IPS-18a (cell line): ENCODE results near the gene TSPAN9.

ENCODE experiments used
- H3K27ac ChIP-seq: one replicate; pipeline ENCODE4 v1.5.1; 2013; ENCODE audit warnings: low read length
- H3K27me3 ChIP-seq: one replicate; pipeline ENCODE4 v1.6.1; 2013; ENCODE audit warnings: mild to moderate bottlenecking, low read length; ENCODE audit not compliant: control insufficient read depth, insufficient read depth
- H3K36me3 ChIP-seq: one replicate; pipeline ENCODE4 v1.6.1; 2013; ENCODE audit warnings: low read depth, low read length; ENCODE audit not compliant: control insufficient read depth
- H3K4me1 ChIP-seq: one replicate; pipeline ENCODE4 v1.6.1; 2013; ENCODE audit warnings: low read depth, low read length; ENCODE audit not compliant: control insufficient read depth
- H3K4me3 ChIP-seq: one replicate; pipeline ENCODE4 v1.5.1; 2013; ENCODE audit warnings: low read length
- H3K9ac ChIP-seq: one replicate; pipeline ENCODE4 v1.6.1; 2013; ENCODE audit warnings: mild to moderate bottlenecking, low read length, moderate library complexity
- H3K9me3 ChIP-seq: one replicate; pipeline ENCODE4 v1.6.1; 2013; ENCODE audit warnings: low read depth, low read length; ENCODE audit not compliant: control insufficient read depth

TSPAN9 gene

DNA sequence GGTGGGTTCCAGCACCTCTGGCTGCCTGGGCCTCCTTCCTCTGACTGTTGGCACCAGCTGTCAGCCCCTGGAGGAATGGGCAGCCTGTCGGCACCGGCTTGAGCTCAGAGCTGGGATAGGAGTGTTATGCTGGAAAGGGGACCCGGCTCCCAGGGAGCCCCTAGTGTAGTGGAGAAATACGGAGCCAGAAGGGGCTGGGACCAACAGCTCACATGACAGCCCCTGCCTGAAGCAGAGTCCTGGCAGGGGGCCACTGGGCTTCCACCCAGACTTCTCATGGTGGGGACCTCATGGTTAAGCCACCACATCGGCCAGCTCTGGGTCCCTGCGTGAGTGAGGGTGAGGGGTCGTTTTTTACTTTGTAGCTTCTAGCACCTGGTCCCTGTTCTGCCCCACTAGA is 174.5 kb downstream of the TSPAN9 start:
- Histone ChIP-seq H3K36me3 (no peaks in the 10 kb centered on the region), H3K27me3 (no peaks in the 10 kb centered on the region), H3K9me3 (no peaks in the 10 kb centered on the region), H3K4me3 (no peak overlapping the region), H3K9ac (no peak overlapping the region), H3K4me1 (no peaks in the 10 kb centered on the region), H3K27ac (no peak overlapping the region)

GRCh38 chr12:3252450-3252891 is 175.3 kb downstream of the TSPAN9 start:
- Histone ChIP-seq H3K36me3 (no peaks in the 10 kb centered on the region), H3K9me3 (no peaks in the 10 kb centered on the region), H3K27ac (no peak overlapping the region), H3K4me1 (peaks cover 3% of the 10 kb centered on the region), H3K4me3 (no peak overlapping the region), H3K9ac (no peak overlapping the region), H3K27me3 (no peaks in the 10 kb centered on the region)

DNA sequence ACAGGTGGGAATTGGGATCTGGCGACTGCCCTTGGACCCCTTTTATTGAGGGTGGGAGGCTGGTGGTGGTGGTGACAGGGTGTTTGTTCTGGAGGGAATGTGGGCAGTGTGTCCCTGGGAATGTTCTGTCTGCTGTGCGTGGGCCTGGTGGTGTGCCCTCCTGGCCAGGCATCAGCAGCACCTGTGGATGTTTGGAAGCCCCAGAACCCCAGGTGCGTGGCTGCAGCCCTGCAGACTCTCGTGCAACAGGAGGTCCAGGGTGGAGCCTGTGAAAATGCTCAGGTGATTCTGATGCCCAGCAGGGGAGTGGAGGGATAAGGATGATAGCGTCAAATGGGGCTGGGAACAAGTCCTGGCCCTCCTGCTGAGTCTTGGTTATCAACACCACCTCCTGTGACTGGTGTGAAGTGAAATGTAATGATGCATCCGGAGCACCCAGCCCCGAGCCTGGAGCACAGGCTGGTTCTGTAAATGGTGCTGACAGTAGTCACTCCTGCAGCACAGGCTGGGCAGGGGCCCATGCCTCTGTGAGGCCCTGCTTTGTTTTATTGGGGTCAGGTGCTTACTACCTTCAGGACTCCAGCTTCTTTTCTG is 176.6 kb downstream of the TSPAN9 start:
- H3K36me3 ChIP-seq = no peaks in the 10 kb centered on the region
- no peak overlapping the region for H3K27ac ChIP-seq
- no peak overlapping the region for H3K9ac ChIP-seq
- no peaks in the 10 kb centered on the region for H3K9me3 ChIP-seq
- no peaks in the 10 kb centered on the region for H3K27me3 ChIP-seq
- H3K4me1 ChIP-seq = peaks cover 3% of the 10 kb centered on the region
- no peak overlapping the region for H3K4me3 ChIP-seq

GRCh38 chr12:3255057-3255456 is 177.9 kb downstream of the TSPAN9 start:
- H3K4me3 ChIP-seq = no peak overlapping the region
- H3K36me3 ChIP-seq = no peaks in the 10 kb centered on the region
- H3K27me3 ChIP-seq = no peaks in the 10 kb centered on the region
- H3K4me1 ChIP-seq = peaks cover 3% of the 10 kb centered on the region
- H3K9me3 ChIP-seq = no peaks in the 10 kb centered on the region
- no peak overlapping the region for H3K27ac ChIP-seq
- no peak overlapping the region for H3K9ac ChIP-seq

GRCh38 chr12:3256103-3256631 is 179.0 kb downstream of the TSPAN9 start:
- no peak overlapping the region for H3K9ac ChIP-seq
- no peaks in the 10 kb centered on the region for H3K27me3 ChIP-seq
- no peaks in the 10 kb centered on the region for H3K9me3 ChIP-seq
- no peak overlapping the region for H3K27ac ChIP-seq
- no peak overlapping the region for H3K4me3 ChIP-seq
- H3K4me1 ChIP-seq = peaks cover 3% of the 10 kb centered on the region
- no peaks in the 10 kb centered on the region for H3K36me3 ChIP-seq

GRCh38 chr12:3257411-3257810 is 180.2 kb downstream of the TSPAN9 start:
- Histone ChIP-seq H3K9me3 (no peaks in the 10 kb centered on the region), H3K9ac (no peak overlapping the region), H3K27ac (no peak overlapping the region), H3K27me3 (no peaks in the 10 kb centered on the region), H3K4me1 (peaks cover 3% of the 10 kb centered on the region), H3K4me3 (no peak overlapping the region), H3K36me3 (no peaks in the 10 kb centered on the region)

DNA sequence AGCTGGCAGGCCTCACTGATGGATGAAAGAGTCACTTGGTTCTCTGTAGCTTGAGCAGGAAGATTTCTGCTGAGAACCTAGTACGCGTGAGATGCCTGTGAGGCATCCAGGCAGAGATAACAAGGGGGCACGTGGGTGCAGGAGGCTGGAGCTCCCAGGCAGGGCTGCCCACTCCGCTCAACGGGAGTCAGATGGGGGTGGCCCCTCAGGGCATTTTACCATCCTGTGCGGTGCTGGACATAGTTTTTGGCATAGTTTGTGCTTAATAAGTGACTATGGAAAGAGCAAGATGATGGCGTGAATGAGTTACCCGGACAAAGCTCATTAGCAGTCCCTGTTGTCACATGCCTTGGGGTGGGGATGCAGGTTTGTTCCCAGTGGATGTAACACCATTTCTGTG is 182.8 kb downstream of the TSPAN9 start:
- Histone ChIP-seq H3K9ac (no peak overlapping the region), H3K4me3 (no peak overlapping the region), H3K27me3 (no peaks in the 10 kb centered on the region), H3K27ac (no peak overlapping the region), H3K9me3 (no peaks in the 10 kb centered on the region), H3K36me3 (no peaks in the 10 kb centered on the region), H3K4me1 (peaks cover 3% of the 10 kb centered on the region)

GRCh38 chr12:3261782-3262359 is 184.7 kb downstream of the TSPAN9 start:
- Histone ChIP-seq H3K27me3 (no peaks in the 10 kb centered on the region), H3K9me3 (no peaks in the 10 kb centered on the region), H3K36me3 (no peaks in the 10 kb centered on the region), H3K27ac (no peak overlapping the region), H3K4me1 (peaks cover 3% of the 10 kb centered on the region), H3K9ac (no peak overlapping the region), H3K4me3 (no peak overlapping the region)

- H3K4me3 ChIP-seq = no peak overlapping the region
- H3K4me1 ChIP-seq = no peaks in the 10 kb centered on the region
- H3K27me3 ChIP-seq = no peaks in the 10 kb centered on the region
- no peaks in the 10 kb centered on the region for H3K36me3 ChIP-seq
- H3K9me3 ChIP-seq = no peaks in the 10 kb centered on the region
- H3K27ac ChIP-seq = no peak overlapping the region
- H3K9ac ChIP-seq = no peak overlapping the region
Observed at GRCh38 chr12:3262470-3262869, 185.3 kb downstream of the TSPAN9 start.

DNA sequence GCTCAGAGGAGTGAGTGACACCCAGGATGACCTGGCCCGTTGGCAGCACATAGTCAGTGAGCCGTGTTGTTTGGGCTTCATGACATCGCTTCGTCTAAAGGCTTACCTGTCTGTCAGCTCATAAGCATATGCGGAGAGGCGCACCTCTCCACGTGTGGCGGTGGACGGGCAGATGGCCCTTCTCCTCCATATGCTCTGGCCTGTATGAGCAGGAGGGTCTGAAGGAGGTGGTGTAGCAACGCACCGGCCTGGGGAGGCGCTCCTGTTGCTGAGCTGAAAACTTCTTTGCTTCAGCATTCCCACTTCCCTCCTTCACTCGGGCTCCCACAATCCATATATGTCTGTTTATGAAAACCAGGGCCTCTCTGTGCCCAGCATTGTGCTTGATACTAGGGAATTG is 186.1 kb downstream of the TSPAN9 start:
- Histone ChIP-seq H3K27me3 (no peaks in the 10 kb centered on the region), H3K9me3 (no peaks in the 10 kb centered on the region), H3K9ac (no peak overlapping the region), H3K4me1 (no peaks in the 10 kb centered on the region), H3K36me3 (no peaks in the 10 kb centered on the region), H3K27ac (no peak overlapping the region), H3K4me3 (no peak overlapping the region)

- H3K9me3 ChIP-seq = no peaks in the 10 kb centered on the region
- H3K4me3 ChIP-seq = no peak overlapping the region
Observed at GRCh38 chr12:3263939-3264922, 187.1 kb downstream of the TSPAN9 start.

More at GRCh38 chr12:3263939-3264922, 187.1 kb downstream of the TSPAN9 start:
- H3K36me3 ChIP-seq = no peaks in the 10 kb centered on the region
- no peaks in the 10 kb centered on the region for H3K27me3 ChIP-seq
- H3K27ac ChIP-seq = no peak overlapping the region
- no peaks in the 10 kb centered on the region for H3K4me1 ChIP-seq
- no peak overlapping the region for H3K9ac ChIP-seq
